ENCODE measurements around the gene NCSTN.

NCSTN gene

GRCh38 chr1:160342953-160343869 lies at the start of gene NCSTN, which contains the start of gene COPA:
TSS of gene NCSTN (plus strand) at chr1:160343383. CDS start at chr1:160343397, 14 bp downstream.
TSS of gene COPA (minus strand) at chr1:160343250. CDS start at chr1:160343170, 80 bp downstream.
- peak; percentile 59 to 84 for DNase-seq

GRCh38 chr1:160296036-160296435 lies 47.1 kb upstream of the NCSTN start:
- DNase-seq: no peak

- DNase-seq: no peak
Observed at GRCh38 chr1:160300173-160300572, 43.0 kb upstream of the NCSTN start.

- no peak for DNase-seq
Observed at GRCh38 chr1:160307118-160307791, 35.9 kb upstream of the NCSTN start.

- no peak for DNase-seq
Observed at GRCh38 chr1:160308451-160309184, 34.6 kb upstream of the NCSTN start.

GRCh38 chr1:160309185-160309557 lies 34.0 kb upstream of the NCSTN start:
- no peak for DNase-seq

- DNase-seq: no peak
Observed at GRCh38 chr1:160309571-160309970, 33.6 kb upstream of the NCSTN start.

- no peak for DNase-seq
Observed at GRCh38 chr1:160315359-160315758, 27.8 kb upstream of the NCSTN start.

- no peak for DNase-seq
Observed at GRCh38 chr1:160322831-160323230, 20.4 kb upstream of the NCSTN start.

- DNase-seq: no peak
Observed at GRCh38 chr1:160325252-160325651, 17.9 kb upstream of the NCSTN start.

GRCh38 chr1:160326418-160326817 lies 16.8 kb upstream of the NCSTN start:
- no peak for DNase-seq

GRCh38 chr1:160328184-160328583 lies 15.0 kb upstream of the NCSTN start:
- DNase-seq: no peak

GRCh38 chr1:160330119-160330518 lies 13.1 kb upstream of the NCSTN start:
- DNase-seq: no peak

GRCh38 chr1:160332516-160332915 lies 10.7 kb upstream of the NCSTN start:
- no peak for DNase-seq

GRCh38 chr1:160338580-160338979 lies 4.6 kb upstream of the NCSTN start:
- DNase-seq: no peak

GRCh38 chr1:160340146-160340545 lies 3.0 kb upstream of the NCSTN start:
- no peak for DNase-seq

GRCh38 chr1:160340866-160341265 lies 2.3 kb upstream of the NCSTN start:
- no peak for DNase-seq

GRCh38 chr1:160342526-160342925 lies 657 bp upstream of the NCSTN start:
- no peak for DNase-seq

GRCh38 chr1:160344241-160344640 lies 1.1 kb downstream of the NCSTN start:
- no peak for DNase-seq

GRCh38 chr1:160344936-160345335 lies 1.8 kb downstream of the NCSTN start:
- DNase-seq: no peak

GRCh38 chr1:160346463-160346862 lies 3.3 kb downstream of the NCSTN start:
- no peak for DNase-seq

GRCh38 chr1:160346958-160347357 lies 3.8 kb downstream of the NCSTN start:
- DNase-seq: peak in 1 of 2 donors; percentile 40

GRCh38 chr1:160351629-160352028 lies 8.4 kb downstream of the NCSTN start:
- DNase-seq: no peak

Data from bone marrow (tissue), 2 donors.